GM13976 (cell line): ENCODE measurements around the gene RARRES2.

ENCODE experiments used
- DNase-seq: peaks from one replicate; pipeline ENCODE4 v3.0.0; 2012; ENCODE audit warnings: low spot score
- in situ Hi-C: fragments of 300-500 bp; cut with MboI; formaldehyde crosslinking; loops from one replicate; pipeline ENCODE4 v1.12.0; 2022; ENCODE audit warnings: low sequenced_read_pairs, mixed read lengths, inconsistent platforms; ENCODE audit not compliant: unreplicated experiment
- TF ChIP-seq, protein P1 (sequence below): IDR thresholded peaks from 2 replicates; pipeline ENCODE4 v1.5.1; 2012; ENCODE audit warnings: borderline replicate concordance, mild to moderate bottlenecking; ENCODE audit not compliant: insufficient read depth; ENCODE audit errors: extremely low read depth, missing control alignments, control extremely low read depth

RARRES2 gene

DNA sequence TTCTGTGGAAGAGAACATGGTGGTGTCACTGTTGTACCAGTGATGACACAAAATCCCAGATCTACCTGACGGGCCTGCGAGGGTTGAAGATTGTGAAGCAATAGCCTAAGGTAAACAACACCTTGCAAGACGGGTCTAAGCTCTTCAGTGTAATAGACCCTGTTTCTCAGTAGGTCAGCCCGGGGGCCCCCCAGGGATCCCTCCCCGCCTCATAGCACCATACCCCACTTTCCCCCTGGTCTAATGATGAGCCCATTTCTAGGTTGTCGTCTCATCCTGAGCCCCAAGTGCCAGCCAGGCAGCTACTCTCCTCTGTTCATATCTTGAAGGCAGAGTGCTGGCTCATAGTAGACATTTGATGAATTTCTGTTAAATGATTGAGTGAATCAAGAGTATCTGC, 15.5 kb downstream of the RARRES2 start:
- in situ Hi-C loops, result no loop called here
- TF ChIP-seq, protein P1, sequence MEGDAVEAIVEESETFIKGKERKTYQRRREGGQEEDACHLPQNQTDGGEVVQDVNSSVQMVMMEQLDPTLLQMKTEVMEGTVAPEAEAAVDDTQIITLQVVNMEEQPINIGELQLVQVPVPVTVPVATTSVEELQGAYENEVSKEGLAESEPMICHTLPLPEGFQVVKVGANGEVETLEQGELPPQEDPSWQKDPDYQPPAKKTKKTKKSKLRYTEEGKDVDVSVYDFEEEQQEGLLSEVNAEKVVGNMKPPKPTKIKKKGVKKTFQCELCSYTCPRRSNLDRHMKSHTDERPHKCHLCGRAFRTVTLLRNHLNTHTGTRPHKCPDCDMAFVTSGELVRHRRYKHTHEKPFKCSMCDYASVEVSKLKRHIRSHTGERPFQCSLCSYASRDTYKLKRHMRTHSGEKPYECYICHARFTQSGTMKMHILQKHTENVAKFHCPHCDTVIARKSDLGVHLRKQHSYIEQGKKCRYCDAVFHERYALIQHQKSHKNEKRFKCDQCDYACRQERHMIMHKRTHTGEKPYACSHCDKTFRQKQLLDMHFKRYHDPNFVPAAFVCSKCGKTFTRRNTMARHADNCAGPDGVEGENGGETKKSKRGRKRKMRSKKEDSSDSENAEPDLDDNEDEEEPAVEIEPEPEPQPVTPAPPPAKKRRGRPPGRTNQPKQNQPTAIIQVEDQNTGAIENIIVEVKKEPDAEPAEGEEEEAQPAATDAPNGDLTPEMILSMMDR, result no peak
- no peak for DNase-seq

DNA sequence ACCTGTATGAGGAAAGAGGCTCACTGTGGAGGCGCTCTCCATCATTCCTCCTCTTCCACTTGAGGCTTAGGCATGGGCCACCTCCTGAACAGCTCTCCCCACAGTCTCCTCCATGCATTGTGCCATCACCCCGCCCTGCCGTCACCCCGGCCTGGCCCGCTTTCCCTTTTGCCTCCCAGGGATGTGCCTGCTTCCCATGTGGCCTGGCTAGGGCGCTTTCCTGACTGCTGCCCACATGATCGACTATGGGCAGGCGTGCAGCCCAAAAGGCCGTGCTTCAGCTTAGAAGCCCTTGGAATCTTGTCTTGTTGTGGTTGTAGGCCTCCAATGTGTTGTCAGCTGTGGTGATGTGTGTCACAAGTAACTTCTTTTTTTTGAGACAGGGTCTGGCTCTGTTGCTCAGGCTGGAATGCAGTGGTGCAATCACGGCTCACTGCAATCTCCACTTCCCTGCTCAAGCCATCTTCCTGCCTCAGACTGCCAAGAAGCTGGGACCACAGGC, 16.3 kb downstream of the RARRES2 start:
- TF ChIP-seq, protein P1, result no peak
- in situ Hi-C loops, result no loop called here
- no peak for DNase-seq

DNA sequence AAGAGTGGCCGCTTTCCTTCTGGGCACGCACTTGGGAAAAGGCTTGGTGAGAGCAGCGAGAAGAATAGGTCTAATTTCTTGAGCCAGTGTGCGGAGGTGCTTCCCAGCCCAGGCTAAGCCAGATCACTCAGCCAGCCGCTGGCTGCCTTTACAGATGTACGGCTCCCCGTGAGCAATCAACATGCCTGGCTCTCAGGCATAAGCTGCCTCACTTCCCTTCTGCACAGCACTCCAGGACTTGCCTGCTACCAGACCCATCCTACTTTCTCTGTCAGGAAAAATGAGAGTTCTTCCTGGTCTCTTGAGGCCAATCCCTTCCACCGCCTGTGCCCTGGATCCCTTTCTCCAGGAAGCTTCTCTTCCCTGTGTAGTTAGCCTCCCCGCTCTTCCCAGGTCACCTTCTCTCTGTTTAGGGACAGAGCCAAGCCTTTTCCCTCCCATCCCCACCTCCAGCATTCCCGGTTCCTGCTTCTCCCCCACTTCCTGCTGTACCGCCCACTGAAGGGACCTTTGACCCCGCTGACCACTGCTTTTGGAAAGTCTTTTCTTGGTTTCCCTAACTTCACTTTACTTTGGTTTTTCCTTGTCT, 17.0 kb downstream of the RARRES2 start:
- in situ Hi-C loops, result no loop called here
- TF ChIP-seq, protein P1, result no peak
- peak; percentile 26 for DNase-seq

DNA sequence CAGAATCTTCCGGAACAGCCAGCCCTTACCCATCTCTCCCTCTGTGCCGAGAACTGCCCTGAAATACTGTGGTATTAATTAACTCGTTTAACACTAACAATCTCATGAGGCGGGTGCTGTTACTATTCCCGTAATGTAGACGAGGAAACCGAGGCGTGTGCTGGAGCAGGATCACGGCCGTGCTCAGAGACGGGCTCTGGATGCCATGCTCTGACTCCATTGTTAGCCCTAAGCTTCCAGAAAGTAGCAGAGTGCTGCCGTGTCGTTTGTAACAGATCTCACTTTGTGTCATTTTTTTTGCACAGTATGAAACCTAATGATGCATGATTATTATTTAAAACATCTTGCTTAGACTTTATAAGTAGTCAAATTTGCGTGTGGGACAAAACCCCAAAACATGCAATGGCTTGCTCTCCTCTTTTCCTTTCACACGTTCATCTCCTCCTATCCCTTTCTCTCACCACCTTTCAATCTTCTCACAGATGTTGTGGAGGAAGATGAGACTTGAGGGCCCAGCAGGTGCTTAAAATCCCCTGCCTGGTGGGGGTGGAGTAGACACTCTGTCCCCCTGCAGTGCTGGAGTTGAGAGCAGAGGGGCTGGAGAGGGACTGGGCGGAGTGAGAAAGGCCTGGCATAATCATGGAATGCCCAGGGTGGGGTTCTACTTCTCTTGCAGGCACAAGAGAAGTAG, 17.6 kb downstream of the RARRES2 start:
- DNase-seq, result peak; percentile 40
- in situ Hi-C loops, result no loop called here
- TF ChIP-seq, protein P1, result no peak

DNA sequence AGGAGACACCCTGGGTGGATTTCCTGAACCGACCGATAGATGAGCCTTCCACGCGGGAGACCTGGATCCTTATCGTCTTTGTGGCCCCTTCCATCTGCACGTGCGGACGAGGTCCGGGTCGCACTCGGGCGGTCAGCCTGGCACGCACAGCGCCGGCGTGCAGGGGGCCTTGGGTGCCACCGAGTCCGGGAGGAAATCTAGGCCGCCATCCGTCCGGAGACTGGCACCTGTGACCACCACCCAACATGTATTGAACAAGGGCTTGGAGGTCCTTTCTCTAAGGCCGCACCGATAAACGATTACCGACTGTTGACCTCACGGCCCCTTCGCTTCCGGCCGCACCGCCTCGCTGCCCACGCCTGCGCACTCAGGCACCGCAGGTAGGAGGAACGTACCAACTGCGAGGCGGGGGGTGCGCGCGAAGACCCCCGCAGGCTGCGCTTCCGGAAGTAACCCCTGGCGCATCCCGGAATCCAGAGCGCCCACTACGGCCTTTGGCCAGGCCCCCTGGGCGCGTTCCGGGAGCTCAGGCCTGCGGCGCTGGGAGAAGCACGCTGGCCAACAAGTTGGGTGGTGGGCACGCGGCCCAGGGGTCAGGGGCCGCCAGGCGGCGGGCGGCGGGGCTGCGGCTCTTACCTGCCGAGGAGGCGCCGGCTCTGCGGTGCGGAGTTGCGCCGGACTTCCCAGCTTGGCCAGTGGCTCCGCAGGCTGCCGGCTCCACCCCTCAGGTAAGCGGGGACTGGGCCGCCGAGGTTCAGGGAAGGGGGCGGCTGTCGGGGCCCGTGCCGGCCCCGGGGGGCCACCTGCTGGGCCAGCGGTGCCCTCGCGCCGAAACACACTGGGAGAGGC, 18.4 kb downstream of the RARRES2 start, which contains the start of the genes ACTR3C and LRRC61:
Gene ACTR3C, minus strand, starts transcription at position 713 of the 849 bp plus-strand sequence. CDS start 28,249 bp downstream, outside the sequence.
Gene LRRC61, plus strand, starts transcription at position 523 of the 849 bp plus-strand sequence. CDS start 13,507 bp downstream, outside the sequence.
- in situ Hi-C loops, result no loop called here
- peak; percentile 86 for DNase-seq
- TF ChIP-seq, protein P1, result peak; percentile 28
